ENCODE results near the gene GAREM1.

- TF ChIP-seq, protein P1, sequence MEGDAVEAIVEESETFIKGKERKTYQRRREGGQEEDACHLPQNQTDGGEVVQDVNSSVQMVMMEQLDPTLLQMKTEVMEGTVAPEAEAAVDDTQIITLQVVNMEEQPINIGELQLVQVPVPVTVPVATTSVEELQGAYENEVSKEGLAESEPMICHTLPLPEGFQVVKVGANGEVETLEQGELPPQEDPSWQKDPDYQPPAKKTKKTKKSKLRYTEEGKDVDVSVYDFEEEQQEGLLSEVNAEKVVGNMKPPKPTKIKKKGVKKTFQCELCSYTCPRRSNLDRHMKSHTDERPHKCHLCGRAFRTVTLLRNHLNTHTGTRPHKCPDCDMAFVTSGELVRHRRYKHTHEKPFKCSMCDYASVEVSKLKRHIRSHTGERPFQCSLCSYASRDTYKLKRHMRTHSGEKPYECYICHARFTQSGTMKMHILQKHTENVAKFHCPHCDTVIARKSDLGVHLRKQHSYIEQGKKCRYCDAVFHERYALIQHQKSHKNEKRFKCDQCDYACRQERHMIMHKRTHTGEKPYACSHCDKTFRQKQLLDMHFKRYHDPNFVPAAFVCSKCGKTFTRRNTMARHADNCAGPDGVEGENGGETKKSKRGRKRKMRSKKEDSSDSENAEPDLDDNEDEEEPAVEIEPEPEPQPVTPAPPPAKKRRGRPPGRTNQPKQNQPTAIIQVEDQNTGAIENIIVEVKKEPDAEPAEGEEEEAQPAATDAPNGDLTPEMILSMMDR (IDR thresholded peaks at IDR 0.05; ENCODE audit: poor library complexity) = no peak
- TF ChIP-seq EZH2 (IDR thresholded peaks at IDR 0.05; ENCODE audit: borderline replicate concordance) = no peak
- TF ChIP-seq EZH2phosphoT487 (IDR thresholded peaks at IDR 0.05; ENCODE audit: low read depth, severe bottlenecking, unreplicated experiment) = no peak
These were observed 119.7 kb downstream of the GAREM1 start for GRCh38 chr18:32351032-32351431.
